HG02798 (cell line): ENCODE data around the gene SPEG.

ENCODE experiments used
- ATAC-seq: cut with Tn5 transposase; IDR thresholded peaks from one replicate; pipeline ENCODE4 v1.9.1; 2021; ENCODE audit warnings: mild to moderate bottlenecking; ENCODE audit not compliant: unreplicated experiment, poor library complexity

The SPEG gene

DNA sequence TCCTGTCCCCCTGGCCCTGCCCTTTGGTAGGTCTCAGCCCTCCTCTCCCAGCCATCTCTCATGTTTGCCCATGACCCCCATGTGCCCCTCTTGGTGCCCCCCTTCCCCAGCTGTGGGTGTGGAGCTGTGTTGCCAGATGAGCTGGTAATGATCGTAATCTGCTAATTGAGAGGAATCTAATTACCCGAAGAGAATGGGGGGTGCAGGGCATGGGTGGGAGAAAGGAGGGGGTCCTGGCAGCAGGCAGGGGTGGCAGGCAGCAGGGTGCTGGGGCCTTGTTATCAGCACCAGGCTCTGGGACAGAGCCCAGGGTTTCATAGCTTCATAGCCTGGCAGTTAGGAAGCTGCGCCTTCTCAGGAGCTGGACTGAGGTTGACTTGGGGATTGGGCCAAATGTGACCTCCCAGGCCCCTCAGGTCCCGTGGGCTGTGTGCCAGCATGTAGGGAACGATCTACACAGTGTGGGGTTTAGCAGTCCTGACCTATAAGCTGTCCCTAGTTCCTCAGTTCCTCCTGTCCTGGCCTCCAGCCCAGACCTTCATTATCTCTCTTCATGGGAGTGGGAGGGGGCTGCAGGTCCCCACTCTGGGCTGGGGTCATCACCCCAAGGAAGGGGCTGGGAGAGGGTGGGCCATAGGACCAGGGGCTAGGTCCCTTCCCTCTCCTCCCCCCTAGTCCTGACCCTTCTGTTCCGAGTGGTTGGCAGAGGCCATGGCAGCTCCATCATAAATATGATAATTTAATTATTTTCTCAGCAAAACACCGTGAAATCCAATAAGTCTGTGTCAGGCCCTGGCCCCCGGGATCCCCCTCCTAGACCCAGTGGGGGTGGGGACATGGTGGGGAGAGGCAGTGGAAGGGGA is 73.2 kb downstream of the SPEG start:
- no peak for ATAC-seq

- ATAC-seq: no peak
Measured at GRCh38 chr2:219508444-219508734, 73.7 kb downstream of the SPEG start.

- ATAC-seq: peak; percentile 8
Measured at GRCh38 chr2:219508971-219509779, 74.5 kb downstream of the SPEG start.

- ATAC-seq: peak; percentile 62
Measured at GRCh38 chr2:219509780-219510511, 75.3 kb downstream of the SPEG start.

- ATAC-seq: no peak
Measured at GRCh38 chr2:219510512-219511135, 76.0 kb downstream of the SPEG start.

- no peak for ATAC-seq
Measured at GRCh38 chr2:219511547-219512325, 77.1 kb downstream of the SPEG start.

DNA sequence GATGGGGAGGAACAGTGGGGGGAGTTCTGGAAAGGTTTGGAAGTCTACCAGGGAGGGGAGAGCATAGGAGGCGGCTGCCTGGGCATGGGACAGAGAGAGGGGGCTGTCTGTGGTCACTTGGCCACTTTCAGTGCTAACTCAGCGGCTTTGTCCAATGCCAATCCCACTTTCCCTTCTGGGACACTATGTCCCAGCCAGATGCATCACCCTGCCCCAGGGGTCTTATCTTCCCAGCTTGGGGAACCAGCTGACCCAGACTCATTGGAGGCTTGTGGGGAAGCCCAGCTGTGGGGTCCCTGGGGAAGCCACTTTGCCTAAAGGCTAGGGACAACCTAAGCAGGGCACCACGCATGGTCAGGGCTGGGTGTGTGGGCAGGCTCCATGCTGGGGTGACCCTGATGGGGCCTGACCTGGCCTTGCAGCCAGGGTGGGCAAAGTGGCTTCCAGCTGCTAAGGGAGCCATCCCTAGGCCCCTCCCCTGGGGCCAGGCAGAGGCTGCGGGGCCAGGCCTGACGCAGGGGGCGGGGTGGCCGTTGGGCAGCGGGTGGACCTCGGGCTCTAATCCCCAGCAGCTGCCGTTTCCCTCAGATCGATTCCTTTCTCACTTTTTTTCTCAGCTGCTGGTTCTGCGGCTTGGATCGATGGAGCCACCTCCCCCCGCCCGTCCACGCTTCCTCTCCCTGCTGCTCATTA is 78.0 kb downstream of the SPEG start:
- ATAC-seq: no peak

- ATAC-seq: no peak
Measured at GRCh38 chr2:219513787-219514186, 79.1 kb downstream of the SPEG start.

DNA sequence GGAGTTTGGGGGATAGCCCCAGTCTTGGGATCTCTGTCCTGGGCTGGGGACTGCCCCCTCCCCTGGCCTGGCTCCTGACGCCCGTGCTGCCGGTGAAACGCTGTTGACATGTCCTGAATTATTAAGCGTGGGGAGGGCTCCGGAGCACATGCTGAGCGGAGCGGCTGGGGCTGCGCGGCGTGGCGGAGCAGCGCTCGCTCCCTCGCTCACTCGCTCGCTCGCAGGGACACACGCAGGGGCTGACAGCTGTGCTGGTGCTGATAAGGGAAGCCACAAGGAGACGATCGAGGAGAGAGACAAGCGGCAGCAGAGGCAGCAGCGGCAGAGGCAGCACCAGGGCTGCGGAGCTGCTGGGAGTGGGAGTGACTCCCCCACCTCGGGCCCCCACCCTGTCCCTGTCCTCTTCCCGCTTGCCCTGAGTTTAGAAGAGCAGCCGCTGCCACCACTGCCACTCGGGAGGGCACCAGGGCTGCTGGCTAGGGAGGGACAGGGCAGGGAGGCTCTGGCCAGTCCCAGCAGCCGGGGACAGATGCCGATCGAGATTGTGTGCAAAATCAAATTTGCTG is 79.6 kb downstream of the SPEG start, which contains the start of gene ASIC4:
Gene ASIC4, plus strand, starts transcription at position 287 of the 566 bp plus-strand sequence. Its CDS starts 243 bp downstream, at position 530.
- ATAC-seq: no peak

- no peak for ATAC-seq
Measured at GRCh38 chr2:219514836-219515235, 80.2 kb downstream of the SPEG start.

DNA sequence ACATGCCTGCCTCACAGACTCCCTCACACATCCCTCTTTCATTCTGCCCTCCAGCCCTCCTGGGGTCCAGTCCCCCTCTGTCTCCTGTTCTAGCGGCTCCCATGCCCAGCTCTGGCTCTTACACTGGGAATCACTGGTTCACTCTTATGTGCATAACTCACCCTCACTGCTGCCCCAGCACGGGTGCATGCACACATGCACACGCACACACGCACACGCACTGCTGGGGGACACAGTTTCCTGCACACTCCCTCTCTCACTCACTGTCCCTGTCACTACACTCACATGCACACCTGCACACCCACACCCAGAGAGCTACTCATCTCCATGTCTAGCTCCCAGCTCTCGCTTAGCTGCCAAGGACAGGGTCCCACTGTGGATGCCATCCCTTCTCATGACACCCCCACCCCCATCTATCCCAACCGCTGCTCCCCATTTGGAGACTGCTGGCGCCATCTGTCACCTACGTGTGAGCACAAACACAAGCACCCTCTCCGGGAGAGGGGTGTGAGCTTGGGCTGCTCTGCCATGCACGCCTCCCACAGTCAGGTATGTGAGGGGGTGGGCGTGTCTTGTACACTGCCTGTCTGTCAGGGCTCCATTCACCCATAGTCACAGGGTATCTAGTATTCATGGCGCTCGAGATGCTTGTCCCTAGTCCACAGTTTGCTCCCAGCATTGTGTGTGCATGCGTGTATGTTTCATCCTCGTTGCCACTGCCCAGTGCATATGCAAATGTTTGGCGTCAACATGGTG is 81.4 kb downstream of the SPEG start:
- ATAC-seq: no peak

DNA sequence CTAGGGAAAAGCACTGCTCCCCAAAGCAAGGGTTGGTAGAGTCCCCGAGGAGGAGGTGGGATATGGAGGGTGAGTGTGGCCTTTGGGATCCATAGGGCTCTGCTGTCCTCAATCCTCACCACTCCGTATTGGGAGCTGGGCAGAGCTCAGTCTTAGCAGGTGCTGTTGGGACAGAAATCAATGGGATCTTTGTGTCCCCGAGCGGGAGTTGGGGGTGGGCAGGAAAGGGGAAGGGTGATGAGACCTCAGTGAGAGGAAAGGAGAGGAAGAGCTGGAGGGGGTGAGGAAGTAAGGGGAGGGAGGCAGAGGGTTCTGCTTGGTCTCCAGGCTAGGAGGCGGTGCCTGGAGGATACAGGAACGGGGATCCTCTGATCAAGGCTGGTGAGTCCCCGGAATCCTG is 82.2 kb downstream of the SPEG start:
- no peak for ATAC-seq

DNA sequence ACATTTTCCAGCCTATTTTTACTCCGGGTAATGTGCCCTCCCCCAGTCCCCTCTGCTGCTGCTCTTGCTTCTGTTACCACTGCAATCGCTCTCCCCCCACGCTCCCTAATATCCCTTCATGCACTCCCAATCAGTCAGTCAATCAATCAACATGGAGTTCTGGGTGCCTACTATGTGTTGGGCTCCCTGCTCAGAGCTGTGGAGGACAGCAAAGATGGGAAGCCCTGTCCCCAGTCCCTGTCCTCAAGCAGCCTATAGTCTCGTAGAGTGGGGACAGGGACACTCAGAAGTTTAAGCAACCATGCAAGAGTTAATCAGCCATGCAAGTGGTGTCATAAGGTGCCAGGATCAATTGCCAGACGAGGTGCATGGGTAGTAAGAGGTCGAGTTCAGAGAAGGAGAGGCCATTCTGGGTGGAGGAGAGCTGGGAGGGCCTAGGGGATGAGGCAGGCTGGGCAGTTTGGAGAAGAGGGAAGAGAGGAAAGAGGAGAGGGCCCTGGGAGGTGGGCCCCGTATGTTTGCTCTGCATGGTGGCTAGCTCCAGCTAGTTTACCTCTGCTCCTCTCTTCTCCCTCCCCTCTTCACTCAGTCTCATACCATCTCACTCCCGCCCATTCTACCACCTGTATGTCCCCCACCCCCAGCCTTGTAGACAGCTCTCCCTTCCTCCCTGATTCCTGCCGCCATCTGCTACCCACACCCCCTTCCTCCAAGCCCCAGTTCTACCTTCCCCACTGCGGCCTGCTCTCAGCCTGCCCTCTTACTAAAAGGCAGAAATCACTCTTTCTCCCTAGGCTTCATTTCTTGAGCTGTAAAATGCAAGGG is 83.5 kb downstream of the SPEG start:
- no peak for ATAC-seq

- ATAC-seq: no peak
Measured at GRCh38 chr2:219519526-219519916, 84.9 kb downstream of the SPEG start.

DNA sequence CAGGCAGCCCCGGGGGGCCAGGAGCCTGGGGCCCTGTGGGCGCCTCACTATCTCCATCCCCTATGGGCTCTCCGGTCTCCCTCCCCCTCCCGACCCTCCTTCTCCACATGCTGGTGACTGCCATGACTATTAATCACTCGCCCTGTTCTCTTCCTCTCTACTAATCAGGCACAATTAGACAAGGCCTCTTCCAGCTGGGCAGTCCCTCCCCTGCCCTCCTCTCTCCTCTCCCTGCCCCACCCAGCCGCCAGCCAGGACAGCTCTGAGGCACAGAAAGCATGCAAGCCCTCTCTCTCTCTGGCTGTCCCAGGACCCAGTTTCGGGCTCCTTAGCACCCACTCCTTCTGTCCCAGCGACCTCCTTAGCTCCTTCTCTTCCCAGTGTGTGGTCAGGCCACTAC is 85.4 kb downstream of the SPEG start:
- ATAC-seq: no peak

DNA sequence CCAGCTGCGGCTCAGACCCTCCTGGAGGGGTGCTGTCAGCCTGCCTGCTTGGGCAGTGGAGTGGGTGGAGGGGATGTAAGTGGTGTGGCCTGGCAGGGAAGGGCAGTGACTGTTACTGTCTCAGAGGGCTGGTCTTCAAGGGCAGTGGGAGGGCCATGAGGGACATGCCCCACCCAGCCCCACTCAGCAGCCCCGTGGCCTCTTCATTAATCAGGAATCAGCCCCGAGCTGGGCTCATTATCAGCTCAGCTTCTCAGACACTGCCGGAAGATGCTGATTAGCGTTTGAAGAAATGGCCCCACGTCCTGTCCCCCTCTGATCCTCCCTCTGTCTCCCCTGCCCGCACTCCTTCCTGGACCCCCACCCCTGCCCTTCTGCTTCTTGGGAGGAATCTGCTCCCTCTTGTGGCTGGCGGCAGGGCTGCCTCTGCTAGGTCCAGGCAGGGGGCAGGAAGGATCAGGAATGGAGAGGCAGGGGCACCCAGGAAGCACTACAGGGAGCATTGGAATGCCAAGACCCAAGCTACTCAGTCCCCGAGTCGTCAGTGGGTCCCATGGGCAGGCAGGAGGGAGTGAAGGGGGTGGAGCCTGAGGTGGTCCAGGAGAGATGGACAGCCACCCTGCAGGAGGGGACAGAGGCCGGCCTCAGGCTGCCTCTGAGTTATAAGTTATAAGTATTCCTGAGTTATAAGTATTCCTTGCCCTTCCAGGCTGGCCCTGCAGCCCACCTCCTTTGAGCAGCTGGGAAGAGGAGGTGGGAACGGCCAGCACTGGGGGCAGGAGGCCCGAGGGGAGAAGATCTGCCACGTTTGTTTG is 86.6 kb downstream of the SPEG start:
- ATAC-seq: no peak
